GM18907 (cell line): ENCODE measurements around the gene CPPED1.

ENCODE experiments used
- ATAC-seq: cut with Tn5 transposase; IDR thresholded peaks from one replicate; pipeline ENCODE4 v1.9.1; 2021; ENCODE audit warnings: mild to moderate bottlenecking, moderate library complexity; ENCODE audit not compliant: unreplicated experiment

The CPPED1 gene

GRCh38 chr16:12688951-12689850 is 114.5 kb downstream of the CPPED1 start:
- ATAC-seq: no peak

DNA sequence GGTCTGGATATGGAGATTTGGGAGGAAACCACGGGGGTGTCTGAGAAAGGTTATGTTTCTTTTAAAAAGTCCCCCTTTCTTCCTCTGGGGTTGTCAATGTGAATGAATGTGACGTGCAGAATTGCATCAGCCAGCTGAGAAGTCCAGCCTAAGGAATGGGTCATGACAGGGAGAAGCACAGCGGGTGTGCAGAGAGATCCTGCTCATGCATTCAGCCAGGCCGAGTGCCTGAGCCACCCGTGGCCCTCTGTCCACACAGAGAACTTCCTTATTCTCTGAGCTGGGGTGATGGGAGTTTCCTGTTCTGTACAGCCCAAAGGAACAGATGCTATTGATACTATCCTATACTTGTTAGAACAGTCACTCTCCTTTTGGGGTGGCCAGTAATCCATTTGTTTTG is 117.9 kb downstream of the CPPED1 start:
- no peak for ATAC-seq

- no peak for ATAC-seq
Measured at GRCh38 chr16:12682432-12683165, 121.1 kb downstream of the CPPED1 start.

DNA sequence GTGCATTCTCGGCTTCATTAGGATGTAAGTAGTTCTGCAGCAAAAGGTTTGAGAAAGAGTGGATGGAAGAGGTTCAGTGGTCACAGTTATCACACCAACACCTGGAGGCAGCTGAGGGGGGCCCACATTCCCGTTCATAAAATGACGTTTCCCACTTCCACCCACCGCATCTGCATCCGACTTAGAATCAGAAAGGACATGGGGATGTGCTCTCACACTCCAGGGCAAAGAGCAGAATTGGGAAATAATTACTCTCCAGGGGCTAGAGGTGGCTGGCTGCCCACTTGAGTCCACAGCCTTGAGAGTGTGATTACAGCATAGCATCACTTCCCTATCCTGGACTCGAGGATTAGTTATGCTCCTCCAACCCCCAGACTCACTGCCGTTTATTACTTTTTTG is 122.0 kb downstream of the CPPED1 start:
- no peak for ATAC-seq

DNA sequence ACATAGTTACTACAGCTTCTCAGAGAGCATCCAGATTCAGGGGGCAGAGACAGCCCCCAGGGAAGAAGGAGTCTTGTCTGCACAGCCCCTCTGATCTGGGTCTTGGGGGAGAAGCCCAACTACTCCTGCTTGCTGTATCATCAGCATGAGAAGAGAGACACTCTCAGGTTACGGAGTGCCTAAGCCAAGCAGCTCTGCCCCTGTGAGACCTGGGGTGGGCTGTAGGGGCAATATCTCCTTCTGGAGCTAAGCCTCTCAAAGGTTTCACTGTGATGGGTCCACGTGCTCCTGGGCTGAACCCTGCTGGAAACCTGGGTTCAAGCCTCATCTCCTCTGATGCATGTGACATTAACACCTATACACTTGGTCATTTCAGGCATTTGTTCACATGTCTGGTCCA is 123.2 kb downstream of the CPPED1 start:
- no peak for ATAC-seq

DNA sequence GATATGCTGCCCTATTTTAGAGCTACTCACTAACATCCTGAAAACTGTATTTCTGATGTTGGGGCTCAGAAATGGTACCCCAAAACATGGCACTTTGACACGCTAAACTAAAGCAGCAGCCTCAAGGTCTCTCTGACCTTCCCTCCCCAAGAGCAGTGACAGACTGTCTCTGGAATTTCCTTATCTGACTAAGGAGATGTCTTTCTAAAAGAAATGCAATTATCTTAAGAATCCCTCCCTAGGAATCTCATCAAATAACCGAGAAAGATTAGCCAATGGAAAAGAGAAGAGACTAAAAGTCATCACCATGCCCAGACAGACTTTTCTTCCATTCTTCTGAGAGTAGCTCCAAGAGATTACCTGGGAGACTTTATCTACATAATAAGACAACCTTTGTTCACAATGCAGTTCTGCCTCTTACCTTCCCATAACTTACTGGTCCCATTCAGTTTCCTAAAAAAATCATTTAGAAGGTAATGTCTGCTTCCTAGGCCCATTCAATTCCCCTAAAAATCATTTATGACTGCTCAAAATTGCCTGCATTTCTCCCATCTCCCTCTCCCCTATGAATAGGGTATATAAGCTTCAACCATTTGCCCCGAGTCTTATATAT is 123.9 kb downstream of the CPPED1 start:
- ATAC-seq: no peak

DNA sequence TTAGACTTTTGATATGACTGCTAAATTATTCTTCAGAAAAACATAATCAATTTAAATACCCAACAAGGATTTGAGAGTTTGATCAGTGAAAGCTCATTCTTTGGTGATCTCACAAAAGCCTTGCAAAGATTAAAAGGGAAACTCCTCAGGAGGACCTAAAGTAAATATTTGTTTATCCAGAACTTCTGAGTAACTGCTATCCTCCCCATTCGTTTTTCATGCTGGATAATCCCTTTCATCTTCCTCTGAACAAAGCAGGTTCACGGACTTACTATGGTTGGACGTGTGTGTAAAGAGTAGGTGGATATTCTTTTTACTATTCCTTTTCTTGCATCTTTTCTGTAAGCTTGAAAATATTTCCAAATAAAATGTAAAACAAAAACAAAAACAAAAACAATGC is 124.7 kb downstream of the CPPED1 start:
- no peak for ATAC-seq

GRCh38 chr16:12677502-12677901 is 126.2 kb downstream of the CPPED1 start:
- ATAC-seq: no peak

DNA sequence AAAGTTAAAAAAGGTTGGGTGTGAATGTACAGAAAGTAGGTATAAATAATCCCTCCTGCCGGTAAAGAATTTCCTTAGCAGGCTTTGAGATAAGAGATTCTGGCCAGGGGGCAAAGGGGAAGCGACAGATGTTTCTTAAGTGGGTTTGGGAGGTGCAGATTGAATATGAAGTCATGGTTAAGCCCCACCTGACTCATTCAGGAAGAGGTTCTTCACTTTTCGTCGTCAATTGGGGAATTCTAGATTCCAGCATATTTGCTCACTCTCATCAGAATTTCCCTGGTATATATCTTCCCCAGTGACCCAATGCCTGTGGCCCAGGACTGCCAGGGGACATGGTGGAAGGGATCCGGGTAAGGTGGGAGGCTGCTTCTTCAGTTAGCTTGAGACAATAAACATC is 127.8 kb downstream of the CPPED1 start:
- ATAC-seq: no peak

- no peak for ATAC-seq
Measured at GRCh38 chr16:12675046-12675445, 128.6 kb downstream of the CPPED1 start.

GRCh38 chr16:12674524-12674923 is 129.2 kb downstream of the CPPED1 start:
- ATAC-seq: no peak

- no peak for ATAC-seq
Measured at GRCh38 chr16:12674071-12674470, 129.6 kb downstream of the CPPED1 start.

DNA sequence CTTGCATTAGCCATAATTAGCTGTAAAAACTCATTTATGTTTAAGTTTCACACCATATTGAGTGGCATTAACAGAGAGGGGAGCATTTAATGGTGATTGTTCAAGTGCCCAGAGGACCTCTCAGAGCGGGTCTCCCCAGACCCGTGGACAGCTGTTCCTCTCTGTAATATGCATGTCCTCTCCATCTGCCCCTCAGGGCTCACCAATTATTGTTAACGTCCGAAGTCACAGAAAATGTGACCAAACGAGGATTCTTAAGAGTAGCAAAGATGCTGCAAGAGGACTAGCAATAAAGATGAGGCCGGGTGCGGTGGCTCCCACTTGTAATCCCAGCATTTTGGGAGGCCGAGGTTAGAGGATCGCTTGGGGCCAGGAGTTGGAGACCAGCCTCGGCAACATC is 130.2 kb downstream of the CPPED1 start:
- no peak for ATAC-seq

DNA sequence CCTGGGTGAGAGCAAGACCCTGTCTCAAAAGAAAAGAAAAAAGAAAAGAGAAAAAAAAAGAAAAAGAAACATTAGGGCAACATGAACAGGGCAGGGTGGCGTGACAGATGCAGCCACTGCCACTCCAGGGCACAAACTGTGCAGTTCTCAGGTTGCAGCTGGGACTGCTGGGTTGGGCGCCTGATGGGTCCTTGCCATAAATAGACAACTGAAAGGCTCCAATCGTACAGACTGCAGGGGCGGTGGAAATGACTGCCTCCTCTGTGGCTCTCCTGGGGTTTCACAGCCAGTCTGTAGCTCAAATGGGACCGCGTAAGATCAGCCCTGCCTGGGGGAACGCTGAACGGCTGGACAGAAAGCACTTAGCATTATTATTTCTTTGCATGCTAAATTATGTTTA is 130.7 kb downstream of the CPPED1 start:
- no peak for ATAC-seq

- ATAC-seq: no peak
Measured at GRCh38 chr16:12669908-12670307, 133.8 kb downstream of the CPPED1 start.

DNA sequence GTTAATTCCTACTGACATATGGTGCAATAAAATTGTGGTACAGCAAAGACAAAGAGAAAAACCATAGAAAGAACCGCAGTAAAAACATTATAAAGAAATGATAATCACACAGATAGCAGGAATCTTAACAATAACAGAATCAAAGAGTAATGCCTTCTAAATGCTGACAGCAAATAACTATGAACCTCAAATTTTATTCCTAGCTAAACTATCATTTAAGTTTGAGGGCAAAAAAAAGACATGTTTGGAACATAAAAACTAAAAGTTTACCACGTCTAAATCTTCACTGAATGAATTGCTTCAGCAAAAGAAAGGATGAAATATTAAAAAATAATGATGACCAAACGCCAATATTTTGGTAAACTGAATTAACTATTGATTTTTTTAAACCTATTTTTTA is 135.8 kb downstream of the CPPED1 start:
- no peak for ATAC-seq

DNA sequence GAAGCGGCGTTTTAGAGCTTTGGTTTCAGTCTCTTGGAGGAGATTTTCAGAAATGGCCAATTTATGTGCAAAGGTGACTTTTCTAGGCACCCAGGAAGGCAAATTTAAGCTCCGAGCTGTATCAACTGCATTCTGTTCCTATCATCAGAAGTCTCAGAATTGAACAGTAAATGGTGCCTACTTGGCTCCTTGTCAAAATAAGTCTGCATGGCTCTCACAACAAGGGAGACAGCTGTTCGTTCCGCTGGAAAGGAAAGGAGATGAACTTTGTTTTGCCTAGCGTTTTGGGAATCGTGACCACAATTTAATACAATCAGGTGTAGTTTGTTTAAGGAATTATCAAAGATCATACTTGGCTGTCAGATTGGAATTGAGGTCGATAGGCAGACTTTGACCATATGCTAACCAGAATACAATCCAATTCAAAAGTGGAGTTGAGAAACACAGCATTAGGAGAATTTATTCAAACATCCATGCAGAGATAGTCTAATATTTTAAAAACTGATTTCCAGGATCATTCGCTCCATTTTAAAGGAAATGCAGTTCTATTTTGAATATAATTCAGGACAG is 139.4 kb downstream of the CPPED1 start:
- no peak for ATAC-seq

DNA sequence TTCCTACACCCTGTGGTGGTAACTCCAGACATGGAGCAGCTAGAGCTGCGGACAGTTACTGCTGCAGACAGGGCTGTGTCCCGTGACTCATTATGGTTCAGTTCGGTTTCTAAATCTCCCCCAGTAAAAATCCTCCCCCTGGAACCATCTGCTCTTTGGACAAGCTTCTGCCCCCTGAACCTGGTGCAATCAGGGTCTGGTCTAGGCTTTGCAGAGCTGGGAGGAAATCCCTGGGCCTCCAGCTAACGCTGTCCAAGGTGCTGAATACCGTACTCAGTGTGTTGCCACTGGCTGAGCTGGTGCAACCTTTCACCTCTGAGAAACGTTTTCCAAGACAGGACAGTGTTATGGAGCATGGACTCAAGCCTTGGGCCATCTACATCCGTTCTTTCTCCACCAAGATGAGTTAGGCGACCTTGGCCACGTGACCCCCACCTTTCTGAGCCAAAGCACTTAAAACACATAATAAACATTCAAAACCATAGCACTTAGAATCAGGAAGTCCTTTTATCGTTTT is 142.0 kb downstream of the CPPED1 start:
- no peak for ATAC-seq

GRCh38 chr16:12659871-12660270 is 143.8 kb downstream of the CPPED1 start:
- no peak for ATAC-seq

DNA sequence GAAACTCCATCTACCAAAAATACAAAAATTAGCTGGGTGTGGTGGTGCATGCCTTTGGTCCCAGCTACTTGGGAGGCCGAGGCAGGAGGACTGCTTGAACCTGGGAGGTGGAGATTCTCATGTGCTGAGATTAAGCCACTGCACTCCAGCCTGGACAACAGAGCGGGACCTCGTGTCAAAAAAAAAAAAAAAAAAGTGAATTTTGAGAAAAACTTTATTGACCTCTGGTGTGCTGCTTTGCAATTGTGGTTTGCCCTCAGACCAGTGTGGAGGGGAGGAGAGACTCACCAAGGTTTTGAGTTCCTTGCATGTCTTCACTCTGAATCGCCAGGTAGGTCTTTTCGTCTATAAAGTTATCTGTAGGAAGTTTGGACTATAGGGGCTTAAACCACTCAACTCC is 145.2 kb downstream of the CPPED1 start:
- ATAC-seq: no peak

- ATAC-seq: no peak
Measured at GRCh38 chr16:12655537-12655936, 148.2 kb downstream of the CPPED1 start.
